Measurements from ENCODE around the gene FHOD3. TPM values are rescaled to one million over a fixed set of nuclear protein-coding genes. Genes with fewer than 3 reads are reported as not detected.

FHOD3 gene
- total RNA-seq, 1 donor from 2014 or later = 350 TPM

GRCh38 chr18:36770315-36770946 is 472.9 kb downstream of the FHOD3 start:
- intact Hi-C loops (cut with DNase I) = no loop called here
- DNase-seq (ENCODE audit: missing footprints) (no peak), ATAC-seq (no peak)

DNA sequence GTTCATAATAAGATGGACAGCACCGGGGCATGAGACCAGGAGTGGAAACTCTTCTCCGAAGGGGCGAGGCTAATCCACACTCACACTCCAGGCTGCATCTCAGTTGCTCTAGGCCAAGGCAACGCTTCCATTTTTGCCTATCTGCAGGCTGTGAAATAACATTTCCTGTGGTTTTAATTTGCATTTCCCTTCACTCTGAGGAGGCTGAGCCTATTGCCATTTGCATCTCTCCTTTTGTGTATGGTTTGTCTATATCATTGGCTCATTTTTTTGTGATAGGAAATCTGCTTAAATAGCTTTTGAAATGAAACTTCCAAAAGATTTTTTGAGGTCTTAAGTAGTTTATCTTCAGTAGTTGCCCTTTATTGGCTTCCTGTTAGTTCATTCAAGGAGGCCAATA is 473.7 kb downstream of the FHOD3 start:
- DNase-seq (ENCODE audit: missing footprints) (no peak), ATAC-seq (no peak)
- intact Hi-C loops (cut with DNase I) = no loop called here

- DNase-seq (ENCODE audit: missing footprints) (no peak), ATAC-seq (no peak)
- intact Hi-C loops (cut with DNase I) = no loop called here
Observed at GRCh38 chr18:36772241-36772723, 474.8 kb downstream of the FHOD3 start.

DNA sequence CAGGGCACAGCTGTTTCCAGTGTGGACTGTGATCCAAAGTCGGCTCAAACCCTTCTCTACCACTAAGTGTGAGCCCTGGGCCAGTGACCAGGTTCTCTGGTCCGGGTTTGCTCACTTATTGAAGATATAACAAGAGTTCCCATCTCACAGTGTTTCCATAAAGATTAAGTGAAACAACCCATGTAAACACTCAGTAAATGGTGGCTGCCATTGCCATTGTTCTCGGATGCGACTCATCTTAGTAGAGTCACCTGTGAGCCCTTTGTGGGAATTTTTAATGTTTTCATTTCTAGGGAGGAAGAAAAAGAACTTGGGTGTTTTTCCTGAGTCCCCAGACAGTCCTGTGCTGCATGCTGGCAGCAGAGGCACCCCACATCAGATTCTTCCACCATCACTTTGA is 477.9 kb downstream of the FHOD3 start:
- intact Hi-C loops (cut with DNase I) = no loop called here
- DNase-seq (ENCODE audit: missing footprints) = no peak
- ATAC-seq = no peak

GRCh38 chr18:36776650-36777049 is 479.1 kb downstream of the FHOD3 start:
- intact Hi-C loops (cut with DNase I) = no loop called here
- ATAC-seq = peak; percentile 78
- DNase-seq (ENCODE audit: missing footprints) = no peak

DNA sequence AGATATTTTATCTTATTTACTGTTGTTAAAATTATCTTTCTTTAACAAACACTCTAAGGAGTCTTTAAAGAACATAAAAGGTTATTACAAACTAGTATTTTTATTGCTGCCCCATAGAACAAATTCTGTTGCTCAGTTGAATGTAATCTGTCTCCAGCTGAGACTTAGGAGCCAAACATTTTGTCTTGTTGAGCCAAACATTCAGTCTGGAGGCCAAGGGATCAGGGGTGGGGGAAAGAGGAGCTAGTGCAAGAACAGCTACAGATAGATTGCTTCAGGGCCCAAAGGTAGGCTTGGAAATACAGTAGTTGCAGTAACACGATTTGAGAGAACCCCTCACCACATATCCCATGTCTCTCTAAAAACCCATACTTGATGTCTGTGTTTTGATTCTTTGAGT is 480.1 kb downstream of the FHOD3 start:
- ATAC-seq (no peak), DNase-seq (ENCODE audit: missing footprints) (no peak)
- intact Hi-C loops (cut with DNase I) = no loop called here

DNA sequence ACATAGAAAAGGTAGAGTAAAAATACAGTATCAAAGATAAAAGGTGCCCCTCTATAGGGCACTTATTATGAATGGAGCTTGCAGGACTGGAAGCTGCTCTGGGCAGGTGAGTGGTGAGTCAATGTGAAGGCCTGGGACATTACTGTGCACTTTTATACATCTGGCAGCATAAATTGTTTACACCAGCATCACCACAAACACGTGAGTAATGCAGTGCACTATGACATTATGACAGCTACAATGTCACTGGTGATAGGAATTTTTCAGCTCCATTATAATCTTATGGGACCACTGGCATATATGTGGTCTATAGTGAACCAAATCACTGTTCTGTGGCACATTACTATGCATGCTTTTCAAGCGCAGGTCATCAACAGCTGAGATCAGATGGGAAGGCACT is 483.2 kb downstream of the FHOD3 start:
- ATAC-seq = no peak
- intact Hi-C loops (cut with DNase I) = no loop called here
- DNase-seq (ENCODE audit: missing footprints) = no peak

DNA sequence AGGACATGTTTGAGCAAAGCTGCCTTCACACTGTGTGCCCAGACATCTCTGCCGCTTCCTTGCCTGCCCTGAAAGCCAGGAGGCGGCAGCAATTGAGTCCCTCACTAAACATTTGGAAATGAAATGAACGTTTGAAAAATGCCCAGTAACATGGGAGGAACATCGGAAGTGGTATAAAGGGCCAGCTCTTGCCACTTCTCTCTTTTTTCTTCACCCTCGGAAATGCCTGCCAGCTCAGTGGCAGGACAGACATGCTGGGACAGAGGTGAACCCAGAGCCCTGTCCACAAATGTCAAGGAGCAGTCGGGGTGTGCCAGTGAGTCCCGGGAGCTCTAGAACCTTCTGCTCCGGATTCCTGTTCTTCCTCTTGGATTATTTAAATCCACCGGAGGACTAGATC is 485.2 kb downstream of the FHOD3 start:
- intact Hi-C loops (cut with DNase I) = no loop called here
- ATAC-seq (no peak), DNase-seq (ENCODE audit: missing footprints) (no peak)

- intact Hi-C loops (cut with DNase I) = no loop called here
- DNase-seq (ENCODE audit: missing footprints) = no peak
- ATAC-seq = no peak
Observed at GRCh38 chr18:36783792-36784191, 486.3 kb downstream of the FHOD3 start.

DNA sequence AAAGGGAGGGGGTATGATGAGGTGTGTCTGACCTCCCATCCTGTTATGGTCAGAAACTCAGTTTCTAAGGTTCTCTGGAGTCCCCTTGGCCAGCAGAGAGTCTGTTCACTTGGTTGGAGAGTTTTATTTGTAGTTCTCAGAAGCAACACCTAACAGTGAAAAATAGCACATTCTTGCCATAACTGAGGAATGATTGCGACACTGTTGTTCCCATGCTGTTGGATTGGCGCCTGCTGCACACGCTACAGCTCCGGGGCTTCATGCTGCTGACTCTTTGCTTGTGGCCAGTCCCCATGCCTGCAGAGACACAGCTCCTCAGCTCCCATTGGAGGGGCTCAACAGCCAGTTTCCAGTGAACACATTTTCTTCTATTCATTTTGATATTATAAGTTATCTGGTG is 489.2 kb downstream of the FHOD3 start:
- intact Hi-C loops (cut with DNase I) = no loop called here
- peak; percentile 92 for ATAC-seq
- DNase-seq (ENCODE audit: missing footprints) = peak; percentile 82

DNA sequence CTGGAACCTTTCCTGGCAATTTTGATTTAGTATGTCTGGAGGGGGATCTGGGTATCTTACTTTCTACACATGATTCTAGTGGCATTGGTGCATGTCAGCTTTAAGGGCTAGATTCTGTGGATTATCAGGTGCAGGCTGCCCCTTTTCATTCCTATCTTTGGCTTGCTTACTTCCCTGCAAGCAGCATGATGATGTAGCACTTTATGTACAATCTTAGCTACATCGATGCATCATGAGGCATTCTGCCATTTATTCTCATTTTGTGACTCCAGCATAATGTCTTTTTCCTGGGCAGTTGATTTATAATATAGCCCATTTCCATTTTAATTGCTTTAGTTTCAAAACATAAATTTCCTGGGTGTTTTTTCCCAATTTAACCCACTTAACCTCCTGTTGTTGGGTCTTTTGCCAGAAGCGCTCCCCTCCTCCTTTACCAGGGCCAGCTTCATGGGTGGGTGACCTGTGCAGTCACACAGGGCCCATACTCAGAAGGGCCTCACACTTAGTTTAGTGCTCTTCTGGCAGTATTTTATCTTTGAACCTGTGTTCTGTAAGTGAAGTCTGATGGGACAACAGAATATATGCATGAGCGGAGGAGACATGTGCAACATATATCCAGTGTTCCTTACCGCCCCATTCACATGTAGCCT is 495.2 kb downstream of the FHOD3 start:
- DNase-seq (ENCODE audit: missing footprints) (no peak), ATAC-seq (no peak)
- intact Hi-C loops (cut with DNase I) = no loop called here

GRCh38 chr18:36798738-36799473 is 501.4 kb downstream of the FHOD3 start:
- ATAC-seq (no peak), DNase-seq (ENCODE audit: missing footprints) (no peak)
- intact Hi-C loops (cut with DNase I) = no loop called here

GRCh38 chr18:36805105-36805504 is 507.6 kb downstream of the FHOD3 start:
- intact Hi-C loops (cut with DNase I) = no loop called here
- DNase-seq (ENCODE audit: missing footprints) (no peak), ATAC-seq (no peak)

GRCh38 chr18:36808681-36809080 is 511.2 kb downstream of the FHOD3 start:
- ATAC-seq (no peak), DNase-seq (ENCODE audit: missing footprints) (no peak)
- intact Hi-C loops (cut with DNase I) = loop anchor here (2.0 kb wide), 1 partner anchor 40 kb away; no protein-coding TSS in a partner anchor

- intact Hi-C loops (cut with DNase I) = loop anchor here (2.0 to 5.0 kb wide), 2 partner anchors 41 to 122 kb away; no protein-coding TSS in a partner anchor
- ATAC-seq (peak; percentile 73), DNase-seq (ENCODE audit: missing footprints) (no peak)
Observed at GRCh38 chr18:36809590-36810381, 512.3 kb downstream of the FHOD3 start.

DNA sequence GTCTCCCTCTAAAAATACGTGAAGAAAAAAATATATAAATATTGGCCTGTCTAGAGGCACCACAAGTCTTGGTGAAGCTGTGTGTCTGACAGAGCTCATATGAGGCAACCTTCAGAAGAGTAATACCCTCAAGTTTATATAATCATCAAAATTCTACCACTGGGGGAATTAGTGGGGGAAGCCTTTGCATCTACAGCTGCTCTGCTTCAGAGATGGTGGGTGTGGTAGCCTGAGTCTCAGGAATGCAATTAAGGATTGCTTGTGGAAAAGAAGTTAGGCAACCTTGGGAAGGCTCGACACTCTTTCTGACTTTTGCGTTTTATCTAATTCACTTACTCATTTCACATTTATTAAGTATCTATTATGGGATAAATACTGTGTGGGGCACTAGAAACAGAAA is 513.9 kb downstream of the FHOD3 start:
- ATAC-seq (no peak), DNase-seq (ENCODE audit: missing footprints) (no peak)
- intact Hi-C loops (cut with DNase I) = loop anchor here (5.0 kb wide), 1 partner anchor 124 kb away; no protein-coding TSS in a partner anchor

- no peak for ATAC-seq
- intact Hi-C loops (cut with DNase I) = loop anchor here (5.0 kb wide), 1 partner anchor 125 kb away; no protein-coding TSS in a partner anchor
- no peak for DNase-seq (ENCODE audit: missing footprints)
Observed at GRCh38 chr18:36811955-36812354, 514.4 kb downstream of the FHOD3 start.

DNA sequence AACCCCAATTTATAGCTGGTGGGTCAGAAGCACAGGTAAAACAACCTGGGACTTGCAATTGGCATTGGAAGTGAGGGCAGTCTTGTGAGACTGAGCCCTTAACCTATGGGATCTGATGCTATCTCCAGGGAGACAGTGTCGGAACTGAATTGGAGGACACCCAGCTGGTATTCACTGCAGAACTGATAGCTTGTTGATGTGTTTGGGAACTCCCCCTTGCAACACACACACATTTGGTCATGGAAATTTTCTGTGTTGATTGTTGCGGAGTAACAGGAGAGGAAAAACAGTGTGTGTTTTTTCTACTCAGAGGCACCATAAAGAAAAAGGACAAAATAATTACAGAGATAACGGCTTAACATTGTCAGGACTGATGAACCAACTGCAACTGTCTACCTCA is 515.2 kb downstream of the FHOD3 start:
- intact Hi-C loops (cut with DNase I) = loop anchor here (5.0 kb wide), 1 partner anchor 125 kb away; no protein-coding TSS in a partner anchor
- no peak for DNase-seq (ENCODE audit: missing footprints)
- peak; percentile 22 for ATAC-seq
